Breast epithelium (tissue), 3 donors: Measurements from ENCODE around the gene MICALL2.
"Not testable (repeated sequence)": the region's sequence is repeated elsewhere in the genome, so short reads cannot be mapped to it uniquely, and the experiment has no call there.

Source experiments
- CTCF ChIP-seq, 3 donors: fragments of 450-650 bp; IDR thresholded peaks; one replicate each; pipeline ENCODE4 v1.5.1; 2016 to 2017; ENCODE audit warnings: antibody characterized with exemption in 3 of 3, mild to moderate bottlenecking in 3 of 3, moderate library complexity in 3 of 3
- POLR2A ChIP-seq: fragments of 450-650 bp; IDR thresholded peaks from one replicate; pipeline ENCODE4 v1.6.1; 2016; ENCODE audit warnings: antibody characterized with exemption, mild to moderate bottlenecking, moderate library complexity
- POLR2AphosphoS5 ChIP-seq, 3 donors: sonication (generic); formaldehyde crosslinking; IDR thresholded peaks; one replicate each; pipeline ENCODE4 v1.6.1; 2017; ENCODE audit warnings: antibody characterized with exemption in 3 of 3

- TF ChIP-seq POLR2A; CTCF (IDR thresholded peaks at IDR 0.05); POLR2AphosphoS5 (IDR thresholded peaks at IDR 0.05): not testable (repeated sequence)
Measured at GRCh38 chr7:1446026-1446425, 13.2 kb downstream of the MICALL2 start.
